ENCODE results near the gene LMTK2.

DNA sequence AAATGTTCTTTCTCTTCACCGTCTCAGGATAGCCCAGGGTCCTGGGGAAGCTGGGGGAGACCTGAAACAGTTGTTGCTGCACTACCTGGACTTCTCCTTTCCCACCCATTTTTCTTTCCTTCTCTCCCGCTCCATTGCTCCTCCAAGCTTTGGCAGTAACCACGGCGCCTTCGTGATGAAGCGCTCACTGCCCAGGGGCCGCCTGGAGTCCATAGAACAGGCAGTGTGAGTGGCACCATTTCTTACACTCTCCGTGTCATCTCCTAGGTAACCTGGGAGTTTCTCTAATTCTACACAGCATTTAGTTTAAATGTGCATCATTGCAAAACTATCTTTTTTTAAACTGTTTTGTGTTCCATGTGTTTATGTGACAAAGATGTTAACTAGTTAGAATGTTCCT lies 64.3 kb downstream of the LMTK2 start:
- TF ChIP-seq POLR2A (IDR thresholded peaks at IDR 0.05; ENCODE audit: low read depth, low read length), result no peak
- no peak for TF ChIP-seq POLR2AphosphoS5 (IDR thresholded peaks at IDR 0.05; ENCODE audit: low read depth, low read length)
- TF ChIP-seq TAF1 (IDR thresholded peaks at IDR 0.05; ENCODE audit: low read depth, low read length), result no peak
- TF ChIP-seq PAX5 (IDR thresholded peaks at IDR 0.05; ENCODE audit: insufficient read depth, low read length, severe bottlenecking), result no peak
- no peak for TF ChIP-seq SPI1 (IDR thresholded peaks at IDR 0.05; ENCODE audit: low read depth, low read length)
